Measurements from ENCODE around the gene ZNF516. TPM values are rescaled to one million over a fixed set of nuclear protein-coding genes. Genes with fewer than 3 reads are reported as not detected.

The ZNF516 gene
- total RNA-seq, 2 donors from 2014 or later: 7.9 to 13.8 TPM

GRCh38 chr18:76467371-76468190, 27.5 kb downstream of the ZNF516 start:
- peak; percentile 28 to 41 for ATAC-seq

GRCh38 chr18:76466410-76466991, 28.5 kb downstream of the ZNF516 start:
- no peaks in the 10 kb centered on the region for H3K9me3 Mint-ChIP-seq
- peak; percentile 20 to 37 for ATAC-seq
- H3K36me3 Mint-ChIP-seq: no peaks in the 10 kb centered on the region
- peak overlapping the region; percentile 10 to 77 for H3K27ac Mint-ChIP-seq
- DNase-seq (ENCODE audit: low spot score in 2 of 2): no peak

More at GRCh38 chr18:76467371-76468190, 27.5 kb downstream of the ZNF516 start:
- DNase-seq (ENCODE audit: low spot score in 2 of 2): no peak
- no peaks in the 10 kb centered on the region for H3K36me3 Mint-ChIP-seq
- H3K9me3 Mint-ChIP-seq: no peaks in the 10 kb centered on the region
- peak overlapping the region; percentile 60 to 65 for H3K27ac Mint-ChIP-seq

GRCh38 chr18:76465630-76466409, 29.2 kb downstream of the ZNF516 start:
- ATAC-seq: no peak

DNA sequence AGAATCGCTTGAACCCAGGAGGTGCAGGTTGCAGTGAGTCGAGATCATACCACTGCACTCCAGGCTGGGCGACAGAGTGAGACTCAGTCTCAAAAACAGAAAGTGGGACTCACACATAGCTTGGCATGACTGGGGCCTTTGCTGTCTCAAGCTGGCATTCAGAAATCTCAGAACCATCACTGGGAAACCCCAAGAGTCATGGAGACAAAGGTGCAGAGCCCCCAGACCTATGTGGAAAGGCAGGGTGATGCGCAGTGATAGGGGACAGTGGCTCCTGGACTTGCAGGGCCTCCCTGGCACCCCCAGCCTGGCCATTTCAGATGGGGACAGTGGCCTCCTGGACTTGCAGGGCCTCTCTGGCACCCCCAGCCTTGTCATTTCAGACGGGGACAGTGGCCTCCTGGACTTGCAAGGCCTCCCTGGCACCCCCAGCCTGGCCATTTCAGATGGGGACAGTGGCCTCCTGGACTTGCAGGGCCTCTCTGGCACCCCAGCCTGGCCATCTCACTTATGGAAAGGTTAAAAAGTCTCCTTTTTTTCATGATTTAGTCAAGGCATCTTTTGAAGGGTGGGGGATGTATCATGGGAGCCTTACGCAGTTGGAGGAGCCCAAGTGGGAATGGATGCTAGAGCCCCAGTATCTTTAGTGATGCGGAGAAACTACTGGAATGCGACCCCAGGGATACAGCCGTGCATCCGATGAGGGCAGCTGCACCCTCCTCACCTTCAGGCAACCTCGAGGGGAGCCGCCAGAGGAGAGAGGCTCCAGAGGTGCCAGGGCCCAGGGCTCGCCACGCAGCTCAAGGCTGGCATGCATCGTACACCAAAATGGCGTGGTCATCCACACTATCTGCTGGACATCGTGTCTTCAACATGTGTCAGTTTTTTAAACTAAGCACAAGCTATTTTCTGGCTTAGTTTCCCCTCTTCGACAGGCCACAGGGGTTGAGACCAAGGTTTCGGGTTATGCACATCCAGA, 30.5 kb downstream of the ZNF516 start:
- H3K27ac Mint-ChIP-seq: no peak overlapping the region
- no peaks in the 10 kb centered on the region for H3K9me3 Mint-ChIP-seq
- DNase-seq (ENCODE audit: low spot score in 2 of 2) (no peak), ATAC-seq (peak in 1 of 2 donors; percentile 20)
- H3K36me3 Mint-ChIP-seq: no peaks in the 10 kb centered on the region

More at GRCh38 chr18:76465630-76466409, 29.2 kb downstream of the ZNF516 start:
- H3K36me3 Mint-ChIP-seq: no peaks in the 10 kb centered on the region
- DNase-seq (ENCODE audit: low spot score in 2 of 2): no peak
- no peaks in the 10 kb centered on the region for H3K9me3 Mint-ChIP-seq
- peak overlapping the region; percentile 77 to 94 for H3K27ac Mint-ChIP-seq

- Mint-ChIP-seq H3K27ac (no peak overlapping the region), H3K9me3 (no peaks in the 10 kb centered on the region), H3K36me3 (no peaks in the 10 kb centered on the region)
- DNase-seq (ENCODE audit: low spot score in 2 of 2) (no peak), ATAC-seq (no peak)
Observed at GRCh38 chr18:76463872-76464271, 31.2 kb downstream of the ZNF516 start.

GRCh38 chr18:76463358-76463757, 31.7 kb downstream of the ZNF516 start:
- ATAC-seq (no peak), DNase-seq (ENCODE audit: low spot score in 2 of 2) (no peak)
- no peaks in the 10 kb centered on the region for H3K9me3 Mint-ChIP-seq
- no peak overlapping the region for H3K27ac Mint-ChIP-seq
- H3K36me3 Mint-ChIP-seq: no peaks in the 10 kb centered on the region

- Mint-ChIP-seq H3K27ac (no peak overlapping the region), H3K9me3 (no peaks in the 10 kb centered on the region), H3K36me3 (no peaks in the 10 kb centered on the region)
- DNase-seq (ENCODE audit: low spot score in 2 of 2): no peak
- ATAC-seq: no peak
Observed at GRCh38 chr18:76462326-76462694, 32.7 kb downstream of the ZNF516 start.

DNA sequence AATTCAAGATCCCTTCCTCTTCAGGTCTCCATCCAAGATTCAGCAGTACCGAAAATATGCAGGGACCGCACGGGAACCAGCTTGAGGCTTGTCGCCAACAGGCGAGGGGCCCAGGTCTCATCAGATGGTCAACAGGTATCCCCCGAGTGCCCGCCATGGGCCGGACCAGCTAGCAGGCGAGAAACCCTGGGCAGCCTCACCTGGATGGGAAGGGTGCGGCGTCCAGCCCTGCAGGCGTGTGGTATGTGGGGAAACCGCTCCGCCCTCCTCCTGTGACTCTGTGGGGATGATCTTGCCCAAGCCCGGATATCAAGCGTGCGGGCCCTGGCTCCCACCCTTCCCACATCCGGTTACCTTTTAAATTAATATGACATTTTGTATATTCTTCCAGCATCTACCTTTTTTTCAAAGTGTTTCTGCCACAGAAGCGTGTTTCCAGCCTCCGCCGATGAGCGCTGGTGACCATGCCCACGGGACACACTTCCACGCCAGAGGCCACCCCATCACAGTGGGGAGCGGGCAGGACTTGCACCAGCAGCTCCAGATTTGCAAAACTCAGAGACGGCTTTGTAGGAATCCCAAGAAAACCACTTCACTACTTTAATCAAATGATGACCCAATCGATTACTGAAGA, 33.2 kb downstream of the ZNF516 start:
- Mint-ChIP-seq H3K36me3 (no peaks in the 10 kb centered on the region), H3K9me3 (no peaks in the 10 kb centered on the region)
- ATAC-seq: no peak

GRCh38 chr18:76461148-76461547, 33.9 kb downstream of the ZNF516 start:
- Mint-ChIP-seq H3K27ac (no peak overlapping the region), H3K9me3 (no peaks in the 10 kb centered on the region), H3K36me3 (no peaks in the 10 kb centered on the region)
- ATAC-seq: no peak
- no peak for DNase-seq (ENCODE audit: low spot score in 2 of 2)

More for the DNA sequence above, 33.2 kb downstream of the ZNF516 start:
- H3K27ac Mint-ChIP-seq: no peak overlapping the region
- no peak for DNase-seq (ENCODE audit: low spot score in 2 of 2)

DNA sequence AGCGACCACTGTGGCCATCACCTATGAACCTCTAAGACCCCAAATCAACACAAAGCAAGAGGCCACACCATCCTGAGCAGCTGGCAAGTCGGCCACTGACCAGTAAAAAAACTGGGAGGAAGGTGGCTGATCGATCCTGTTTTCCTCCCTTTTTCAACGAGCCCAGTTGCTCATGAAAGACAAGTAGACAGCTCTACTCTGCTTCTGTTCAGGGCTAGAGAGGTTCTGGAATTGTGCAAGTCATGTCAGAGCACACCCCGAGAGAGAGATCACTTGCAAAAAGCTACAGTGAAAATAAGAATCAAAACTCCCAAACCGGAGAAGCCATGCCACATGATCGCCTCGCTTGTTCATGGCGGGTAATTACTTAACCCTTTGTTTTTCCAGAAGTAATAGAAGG, 34.6 kb downstream of the ZNF516 start:
- Mint-ChIP-seq H3K27ac (no peak overlapping the region), H3K36me3 (no peaks in the 10 kb centered on the region), H3K9me3 (no peaks in the 10 kb centered on the region)
- ATAC-seq: no peak
- no peak for DNase-seq (ENCODE audit: low spot score in 2 of 2)

DNA sequence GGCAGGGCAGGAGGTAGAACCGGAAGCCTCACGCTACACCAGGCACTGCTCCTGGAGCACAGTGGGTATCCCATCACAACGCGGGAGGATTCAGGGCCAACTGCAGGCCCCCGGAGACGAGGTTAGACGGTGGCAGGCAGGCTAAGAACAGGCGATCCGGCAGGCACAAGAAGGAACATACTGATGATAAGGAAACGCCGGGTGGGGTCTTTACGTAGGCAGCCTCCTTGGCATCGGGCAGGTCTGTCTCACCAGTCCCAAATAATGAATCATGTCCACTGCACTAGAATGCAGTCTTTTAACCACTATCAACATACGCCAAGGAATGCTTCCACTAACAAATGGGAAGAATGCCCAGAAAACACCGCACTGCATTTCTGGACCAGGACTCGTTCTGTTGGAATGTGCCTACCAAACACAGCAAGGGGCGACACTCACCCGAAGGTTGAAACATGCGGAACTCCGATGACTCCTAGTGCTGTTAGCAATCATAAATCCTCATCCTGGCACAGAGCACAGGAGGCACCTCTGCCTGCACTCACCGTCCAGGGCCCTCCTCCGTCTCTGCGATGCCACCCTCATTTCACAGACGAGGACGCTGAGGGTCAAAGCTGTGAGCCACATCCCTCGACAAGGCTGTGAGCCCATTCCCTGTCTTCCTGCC, 35.2 kb downstream of the ZNF516 start:
- no peaks in the 10 kb centered on the region for H3K36me3 Mint-ChIP-seq
- ATAC-seq: no peak

GRCh38 chr18:76459312-76459686, 35.7 kb downstream of the ZNF516 start:
- H3K9me3 Mint-ChIP-seq: no peaks in the 10 kb centered on the region
- DNase-seq (ENCODE audit: low spot score in 2 of 2) (no peak), ATAC-seq (no peak)
- no peak overlapping the region for H3K27ac Mint-ChIP-seq
- no peaks in the 10 kb centered on the region for H3K36me3 Mint-ChIP-seq

More for the DNA sequence above, 35.2 kb downstream of the ZNF516 start:
- no peaks in the 10 kb centered on the region for H3K9me3 Mint-ChIP-seq
- no peak for DNase-seq (ENCODE audit: low spot score in 2 of 2)
- no peak overlapping the region for H3K27ac Mint-ChIP-seq

DNA sequence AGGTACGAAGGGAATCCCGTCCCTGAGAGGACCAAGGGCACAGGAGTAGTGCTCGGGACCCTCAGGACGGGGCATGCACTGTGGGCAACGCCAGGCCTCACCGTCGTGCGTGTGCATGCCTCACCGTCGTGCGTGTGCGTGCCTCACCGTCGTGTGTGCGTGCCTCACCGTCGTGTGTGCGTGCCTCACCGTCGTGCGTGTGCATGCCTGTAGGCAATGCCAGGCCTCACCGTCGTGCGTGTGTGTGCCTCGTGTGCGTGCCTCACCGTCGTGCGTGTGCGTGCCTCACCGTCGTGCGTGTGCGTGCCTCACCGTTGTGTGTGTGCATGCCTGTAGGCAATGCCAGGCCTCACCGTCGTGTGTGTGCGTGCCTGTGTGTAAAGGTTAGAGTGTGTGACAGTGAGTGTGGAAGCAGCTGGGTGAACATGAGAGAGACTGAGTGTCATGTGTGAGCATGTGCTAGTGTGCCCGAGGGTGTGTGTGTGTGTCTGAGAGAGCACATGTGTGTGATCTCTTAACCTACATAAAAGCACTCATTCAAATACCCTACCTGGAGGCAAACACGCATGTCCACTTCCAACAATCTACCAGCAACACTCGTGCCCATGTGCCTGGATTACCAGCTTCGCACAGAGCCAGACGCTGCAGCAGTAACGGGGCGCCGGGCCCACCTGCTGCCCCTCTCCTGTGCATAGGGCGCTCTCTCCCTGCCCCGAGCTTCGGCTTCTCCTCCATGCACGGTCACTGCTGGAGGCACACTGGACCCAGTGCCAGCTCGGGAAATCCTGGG, 36.3 kb downstream of the ZNF516 start:
- no peak for DNase-seq (ENCODE audit: low spot score in 2 of 2)
- H3K36me3 Mint-ChIP-seq: no peaks in the 10 kb centered on the region
- no peaks in the 10 kb centered on the region for H3K9me3 Mint-ChIP-seq
- ATAC-seq: no peak
- no peak overlapping the region for H3K27ac Mint-ChIP-seq

DNA sequence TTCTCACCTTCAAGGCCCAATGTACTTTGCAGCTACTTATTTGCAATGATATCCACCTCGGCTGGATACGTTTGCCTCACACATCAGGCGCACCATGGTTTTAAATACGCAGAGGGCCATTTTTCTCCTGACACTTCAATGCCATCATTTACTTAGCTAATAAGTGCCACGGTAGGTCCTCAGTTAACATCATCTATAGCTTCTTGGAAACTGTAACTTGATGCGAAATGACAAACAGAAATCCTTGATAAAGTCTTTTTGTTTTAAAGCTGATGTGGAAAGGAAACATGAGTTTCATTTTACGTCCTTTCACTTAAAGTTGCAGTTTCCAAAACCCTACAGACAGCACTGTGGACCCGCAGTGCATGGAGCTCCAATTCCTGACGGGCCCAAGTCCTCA, 37.1 kb downstream of the ZNF516 start:
- DNase-seq (ENCODE audit: low spot score in 2 of 2) (no peak), ATAC-seq (no peak)
- H3K27ac Mint-ChIP-seq: peak overlapping the region in 1 of 2 donors; percentile 14
- H3K36me3 Mint-ChIP-seq: no peaks in the 10 kb centered on the region
- H3K9me3 Mint-ChIP-seq: no peaks in the 10 kb centered on the region

GRCh38 chr18:76457475-76457874, 37.6 kb downstream of the ZNF516 start:
- DNase-seq (ENCODE audit: low spot score in 2 of 2) (no peak), ATAC-seq (no peak)
- Mint-ChIP-seq H3K27ac (peak overlapping the region in 1 of 2 donors; percentile 14), H3K36me3 (no peaks in the 10 kb centered on the region), H3K9me3 (no peaks in the 10 kb centered on the region)

Data from activated naive CD4-positive, alpha-beta T cell treated with anti-CD3 and anti-CD28 coated beads, Interleukin-2, amount 50 U/mL, for 72 hours (primary cell).